Measurements from ENCODE around the gene THOC6.

The THOC6 gene

GRCh38 chr16:3001316-3001715 is 22.5 kb upstream of the THOC6 start:
- no peak for TF ChIP-seq CTCF (IDR thresholded peaks at IDR 0.05; ENCODE audit: low read depth, low read length, missing control alignments)
- in situ Hi-C loops (cut with HindIII; ENCODE audit: low sequenced_read_pairs): no loop called here
- no peak overlapping the region for H3K4me3 ChIP-seq (ENCODE audit: low read depth, low read length)
- no peak for DNase-seq (ENCODE audit: low read depth)

- H3K4me3 ChIP-seq (ENCODE audit: low read depth, low read length): no peak overlapping the region
- DNase-seq (ENCODE audit: low read depth): peak; percentile 95
- peak; percentile 24 for TF ChIP-seq CTCF (IDR thresholded peaks at IDR 0.05; ENCODE audit: low read depth, low read length, missing control alignments)
Measured at GRCh38 chr16:3003582-3004270, 20.1 kb upstream of the THOC6 start.

GRCh38 chr16:3004319-3004718 is 19.5 kb upstream of the THOC6 start:
- no peak for TF ChIP-seq CTCF (IDR thresholded peaks at IDR 0.05; ENCODE audit: low read depth, low read length, missing control alignments)
- in situ Hi-C loops (cut with HindIII; ENCODE audit: low sequenced_read_pairs): no loop called here
- H3K4me3 ChIP-seq (ENCODE audit: low read depth, low read length): no peak overlapping the region
- no peak for DNase-seq (ENCODE audit: low read depth)

More at GRCh38 chr16:3003582-3004270, 20.1 kb upstream of the THOC6 start:
- in situ Hi-C loops (cut with HindIII; ENCODE audit: low sequenced_read_pairs): no loop called here

GRCh38 chr16:3004781-3005284 is 19.0 kb upstream of the THOC6 start:
- TF ChIP-seq CTCF (IDR thresholded peaks at IDR 0.05; ENCODE audit: low read depth, low read length, missing control alignments): no peak
- peak overlapping the region; percentile 12 for H3K4me3 ChIP-seq (ENCODE audit: low read depth, low read length)
- DNase-seq (ENCODE audit: low read depth): no peak
- in situ Hi-C loops (cut with HindIII; ENCODE audit: low sequenced_read_pairs): no loop called here

- DNase-seq (ENCODE audit: low read depth): no peak
- TF ChIP-seq CTCF (IDR thresholded peaks at IDR 0.05; ENCODE audit: low read depth, low read length, missing control alignments): no peak
- H3K4me3 ChIP-seq (ENCODE audit: low read depth, low read length): no peak overlapping the region
- in situ Hi-C loops (cut with HindIII; ENCODE audit: low sequenced_read_pairs): no loop called here
Measured at GRCh38 chr16:3007059-3007956, 16.5 kb upstream of the THOC6 start.

- in situ Hi-C loops (cut with HindIII; ENCODE audit: low sequenced_read_pairs): no loop called here
- DNase-seq (ENCODE audit: low read depth): no peak
- TF ChIP-seq CTCF (IDR thresholded peaks at IDR 0.05; ENCODE audit: low read depth, low read length, missing control alignments): no peak
- H3K4me3 ChIP-seq (ENCODE audit: low read depth, low read length): no peak overlapping the region
Measured at GRCh38 chr16:3007957-3008689, 15.7 kb upstream of the THOC6 start.

Measured in astrocyte of the cerebellum (primary cell).